Activated naive CD8-positive, alpha-beta T cell treated with anti-CD3 and anti-CD28 coated beads for 36 hours (primary cell): ENCODE measurements around the gene BMAL1. TPM values are rescaled to one million over a fixed set of nuclear protein-coding genes. Genes with fewer than 3 reads are reported as not detected.

Experiments used
- DNase-seq: peaks from one replicate; pipeline ENCODE4 v3.0.0; 2021
- H3K27ac Mint-ChIP-seq: one replicate; pipeline ENCODE4 v1.8.0; 2022; ENCODE audit warnings: mild to moderate bottlenecking, moderate library complexity, mixed read lengths
- H3K27me3 Mint-ChIP-seq: one replicate; pipeline ENCODE4 v1.8.0; 2022; ENCODE audit warnings: mild to moderate bottlenecking, mixed read lengths
- H3K36me3 Mint-ChIP-seq: one replicate; pipeline ENCODE4 v1.8.0; 2021; ENCODE audit warnings: mild to moderate bottlenecking, mixed read lengths
- H3K4me1 Mint-ChIP-seq: one replicate; pipeline ENCODE4 v1.8.0; 2021; ENCODE audit warnings: mixed read lengths
- H3K4me3 Mint-ChIP-seq: one replicate; pipeline ENCODE4 v1.8.0; 2022; ENCODE audit warnings: mild to moderate bottlenecking, moderate library complexity, mixed read lengths
- H3K9me3 Mint-ChIP-seq: one replicate; pipeline ENCODE4 v1.8.0; 2022; ENCODE audit warnings: mixed read lengths
- total RNA-seq, 2 experiments: library from RNA; stranded (reverse); gene quantifications; one replicate each; pipeline ENCODE4 v1.2.3, GENCODE V29; 2021

Gene BMAL1
- 10 to 100 TPM; 12.2 to 13.6 TPM for total RNA-seq

GRCh38 chr11:13277768-13278608, at the start of gene BMAL1:
TSS of gene BMAL1 (plus strand) at chr11:13277790. CDS start at chr11:13354309, 76,519 bp downstream.
- Mint-ChIP-seq H3K9me3 (no peaks in the 10 kb centered on the region), H3K27ac (peak within 1 kb of the TSS; percentile 77), H3K4me3 (peak within 1 kb of the TSS; percentile 93), H3K4me1 (peaks cover 54% of the 10 kb centered on the region), H3K27me3 (peaks cover 11% of the 10 kb centered on the region), H3K36me3 (no peaks in the 10 kb centered on the region)
- DNase-seq = peak; percentile 60

GRCh38 chr11:13228572-13228971, 49.0 kb upstream of the BMAL1 start:
- H3K9me3 Mint-ChIP-seq = no peaks in the 10 kb centered on the region
- no peaks in the 10 kb centered on the region for H3K27me3 Mint-ChIP-seq
- no peak for DNase-seq
- H3K27ac Mint-ChIP-seq = no peak overlapping the region
- no peaks in the 10 kb centered on the region for H3K4me1 Mint-ChIP-seq
- no peaks in the 10 kb centered on the region for H3K36me3 Mint-ChIP-seq
- no peak overlapping the region for H3K4me3 Mint-ChIP-seq

GRCh38 chr11:13229136-13229535, 48.5 kb upstream of the BMAL1 start:
- H3K27ac Mint-ChIP-seq = no peak overlapping the region
- no peaks in the 10 kb centered on the region for H3K36me3 Mint-ChIP-seq
- H3K27me3 Mint-ChIP-seq = no peaks in the 10 kb centered on the region
- DNase-seq = no peak
- no peaks in the 10 kb centered on the region for H3K4me1 Mint-ChIP-seq
- no peak overlapping the region for H3K4me3 Mint-ChIP-seq
- H3K9me3 Mint-ChIP-seq = no peaks in the 10 kb centered on the region

GRCh38 chr11:13229711-13230318, 47.8 kb upstream of the BMAL1 start:
- Mint-ChIP-seq H3K27ac (no peak overlapping the region), H3K36me3 (no peaks in the 10 kb centered on the region)
- no peak for DNase-seq

GRCh38 chr11:13233173-13233745, 44.3 kb upstream of the BMAL1 start:
- Mint-ChIP-seq H3K36me3 (no peaks in the 10 kb centered on the region), H3K4me3 (no peak overlapping the region), H3K4me1 (no peaks in the 10 kb centered on the region), H3K27ac (no peak overlapping the region), H3K27me3 (no peaks in the 10 kb centered on the region), H3K9me3 (no peaks in the 10 kb centered on the region)
- no peak for DNase-seq

More at GRCh38 chr11:13229711-13230318, 47.8 kb upstream of the BMAL1 start:
- no peaks in the 10 kb centered on the region for H3K27me3 Mint-ChIP-seq
- no peaks in the 10 kb centered on the region for H3K4me1 Mint-ChIP-seq
- no peak overlapping the region for H3K4me3 Mint-ChIP-seq
- no peaks in the 10 kb centered on the region for H3K9me3 Mint-ChIP-seq

- H3K4me1 Mint-ChIP-seq = no peaks in the 10 kb centered on the region
- H3K36me3 Mint-ChIP-seq = no peaks in the 10 kb centered on the region
These were observed 41.7 kb upstream of the BMAL1 start for GRCh38 chr11:13235895-13236294.

GRCh38 chr11:13236626-13237025, 41.0 kb upstream of the BMAL1 start:
- Mint-ChIP-seq H3K27me3 (no peaks in the 10 kb centered on the region), H3K4me3 (no peak overlapping the region), H3K27ac (no peak overlapping the region), H3K36me3 (no peaks in the 10 kb centered on the region), H3K9me3 (no peaks in the 10 kb centered on the region), H3K4me1 (no peaks in the 10 kb centered on the region)
- no peak for DNase-seq

More at GRCh38 chr11:13235895-13236294, 41.7 kb upstream of the BMAL1 start:
- Mint-ChIP-seq H3K9me3 (no peaks in the 10 kb centered on the region), H3K27ac (no peak overlapping the region), H3K27me3 (no peaks in the 10 kb centered on the region), H3K4me3 (no peak overlapping the region)
- no peak for DNase-seq

GRCh38 chr11:13237761-13238160, 39.8 kb upstream of the BMAL1 start:
- no peak overlapping the region for H3K4me3 Mint-ChIP-seq
- peaks cover 3% of the 10 kb centered on the region for H3K27me3 Mint-ChIP-seq
- no peaks in the 10 kb centered on the region for H3K4me1 Mint-ChIP-seq
- no peaks in the 10 kb centered on the region for H3K9me3 Mint-ChIP-seq
- no peak for DNase-seq
- H3K36me3 Mint-ChIP-seq = no peaks in the 10 kb centered on the region
- no peak overlapping the region for H3K27ac Mint-ChIP-seq

- Mint-ChIP-seq H3K27ac (no peak overlapping the region), H3K27me3 (peaks cover 3% of the 10 kb centered on the region), H3K36me3 (no peaks in the 10 kb centered on the region), H3K4me1 (no peaks in the 10 kb centered on the region), H3K4me3 (no peak overlapping the region), H3K9me3 (no peaks in the 10 kb centered on the region)
- peak; percentile 27 for DNase-seq
These were observed 38.6 kb upstream of the BMAL1 start for GRCh38 chr11:13238879-13239514.

GRCh38 chr11:13242564-13242963, 35.0 kb upstream of the BMAL1 start:
- Mint-ChIP-seq H3K4me1 (no peaks in the 10 kb centered on the region), H3K36me3 (no peaks in the 10 kb centered on the region), H3K4me3 (no peak overlapping the region), H3K27ac (no peak overlapping the region), H3K9me3 (no peaks in the 10 kb centered on the region), H3K27me3 (peaks cover 29% of the 10 kb centered on the region)
- no peak for DNase-seq

- no peaks in the 10 kb centered on the region for H3K4me1 Mint-ChIP-seq
These were observed 29.8 kb upstream of the BMAL1 start for GRCh38 chr11:13247606-13248296.

GRCh38 chr11:13249177-13249576, 28.4 kb upstream of the BMAL1 start:
- Mint-ChIP-seq H3K9me3 (no peaks in the 10 kb centered on the region), H3K36me3 (no peaks in the 10 kb centered on the region), H3K4me1 (no peaks in the 10 kb centered on the region), H3K27me3 (peaks cover 26% of the 10 kb centered on the region), H3K27ac (no peak overlapping the region), H3K4me3 (no peak overlapping the region)
- no peak for DNase-seq

More at GRCh38 chr11:13247606-13248296, 29.8 kb upstream of the BMAL1 start:
- no peak overlapping the region for H3K27ac Mint-ChIP-seq
- no peaks in the 10 kb centered on the region for H3K9me3 Mint-ChIP-seq
- no peaks in the 10 kb centered on the region for H3K36me3 Mint-ChIP-seq
- peaks cover 26% of the 10 kb centered on the region for H3K27me3 Mint-ChIP-seq
- DNase-seq = no peak
- no peak overlapping the region for H3K4me3 Mint-ChIP-seq

GRCh38 chr11:13249992-13250391, 27.6 kb upstream of the BMAL1 start:
- Mint-ChIP-seq H3K27ac (no peak overlapping the region), H3K36me3 (no peaks in the 10 kb centered on the region), H3K9me3 (no peaks in the 10 kb centered on the region), H3K4me1 (no peaks in the 10 kb centered on the region), H3K4me3 (no peak overlapping the region), H3K27me3 (peaks cover 19% of the 10 kb centered on the region)
- DNase-seq = no peak

- no peak for DNase-seq
- Mint-ChIP-seq H3K4me1 (no peaks in the 10 kb centered on the region), H3K4me3 (no peak overlapping the region), H3K9me3 (no peaks in the 10 kb centered on the region), H3K27me3 (peaks cover 4% of the 10 kb centered on the region), H3K36me3 (no peaks in the 10 kb centered on the region), H3K27ac (no peak overlapping the region)
These were observed 25.6 kb upstream of the BMAL1 start for GRCh38 chr11:13251966-13252365.

GRCh38 chr11:13252438-13252837, 25.2 kb upstream of the BMAL1 start:
- Mint-ChIP-seq H3K27me3 (no peaks in the 10 kb centered on the region), H3K4me3 (no peak overlapping the region), H3K36me3 (no peaks in the 10 kb centered on the region), H3K27ac (no peak overlapping the region), H3K4me1 (no peaks in the 10 kb centered on the region), H3K9me3 (no peaks in the 10 kb centered on the region)
- no peak for DNase-seq
